Esophagus squamous epithelium (tissue), 4 donors: Measurements from ENCODE around the gene ASTN2.

Source experiments
- POLR2A ChIP-seq, 4 donors: fragments of 450-650 bp; IDR thresholded peaks; one replicate each; pipeline ENCODE4 v1.6.1; 2017; ENCODE audit warnings: antibody characterized with exemption in 4 of 4, mild to moderate bottlenecking in 4 of 4, moderate library complexity in 3 of 4
- TF ChIP-seq, protein P1 (sequence below), 6 experiments: fragments of 450-650 bp in 4 of 6; fragments of 200-600 bp in 2 of 6; sonication (generic) in 2 of 6; IDR thresholded peaks; one replicate each; pipeline ENCODE4 v1.5.1; 2016 to 2019; ENCODE audit warnings: antibody characterized with exemption in 6 of 6, mild to moderate bottlenecking in 4 of 6, moderate library complexity in 4 of 6

- TF ChIP-seq, protein P1, sequence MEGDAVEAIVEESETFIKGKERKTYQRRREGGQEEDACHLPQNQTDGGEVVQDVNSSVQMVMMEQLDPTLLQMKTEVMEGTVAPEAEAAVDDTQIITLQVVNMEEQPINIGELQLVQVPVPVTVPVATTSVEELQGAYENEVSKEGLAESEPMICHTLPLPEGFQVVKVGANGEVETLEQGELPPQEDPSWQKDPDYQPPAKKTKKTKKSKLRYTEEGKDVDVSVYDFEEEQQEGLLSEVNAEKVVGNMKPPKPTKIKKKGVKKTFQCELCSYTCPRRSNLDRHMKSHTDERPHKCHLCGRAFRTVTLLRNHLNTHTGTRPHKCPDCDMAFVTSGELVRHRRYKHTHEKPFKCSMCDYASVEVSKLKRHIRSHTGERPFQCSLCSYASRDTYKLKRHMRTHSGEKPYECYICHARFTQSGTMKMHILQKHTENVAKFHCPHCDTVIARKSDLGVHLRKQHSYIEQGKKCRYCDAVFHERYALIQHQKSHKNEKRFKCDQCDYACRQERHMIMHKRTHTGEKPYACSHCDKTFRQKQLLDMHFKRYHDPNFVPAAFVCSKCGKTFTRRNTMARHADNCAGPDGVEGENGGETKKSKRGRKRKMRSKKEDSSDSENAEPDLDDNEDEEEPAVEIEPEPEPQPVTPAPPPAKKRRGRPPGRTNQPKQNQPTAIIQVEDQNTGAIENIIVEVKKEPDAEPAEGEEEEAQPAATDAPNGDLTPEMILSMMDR (IDR thresholded peaks at IDR 0.05), result no peak
- no peak for TF ChIP-seq POLR2A (IDR thresholded peaks at IDR 0.05)
These were observed 1035.0 kb downstream of the ASTN2 start for GRCh38 chr9:116379821-116380220.
